GM12875 (cell line): Measurements from ENCODE around the gene ACADS.

ENCODE experiments used
- H3K4me3 ChIP-seq: one replicate; pipeline ENCODE4 v1.5.1; 2011; ENCODE audit warnings: low read depth, low read length, control low read depth
- CTCF ChIP-seq: IDR thresholded peaks from 2 replicates; pipeline ENCODE4 v1.5.1; 2011; ENCODE audit warnings: low read depth, mild to moderate bottlenecking, control low read depth, inconsistent platforms, low read length, moderate library complexity, borderline replicate concordance; ENCODE audit not compliant: insufficient read depth

The ACADS gene

GRCh38 chr12:120690978-120691377, 34.6 kb upstream of the ACADS start:
- TF ChIP-seq CTCF: no peak
- no peak overlapping the region for H3K4me3 ChIP-seq

DNA sequence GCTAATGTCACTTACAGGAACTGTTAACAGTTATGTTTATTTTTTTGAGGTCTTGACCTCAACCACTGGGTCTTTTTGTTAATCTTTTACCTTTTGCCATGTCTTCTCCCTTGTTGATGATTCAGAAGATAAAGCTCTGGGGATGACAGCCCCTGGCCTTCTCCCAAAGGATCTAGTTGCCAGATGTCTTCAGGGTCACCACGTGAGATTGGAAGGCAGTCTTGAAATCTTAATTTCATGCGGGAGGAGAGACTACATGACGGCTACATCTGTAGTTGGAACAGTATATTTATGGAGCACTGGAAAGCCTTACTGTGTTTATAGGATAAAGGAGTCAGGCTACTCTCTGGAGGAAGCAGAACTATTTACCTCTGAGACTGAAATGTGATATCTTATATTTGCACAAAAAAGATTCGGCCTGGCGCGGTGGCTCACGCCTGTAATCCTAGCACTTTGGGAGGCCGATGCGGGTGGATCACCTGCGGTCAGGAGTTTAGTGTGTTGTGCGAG, 33.0 kb upstream of the ACADS start:
- TF ChIP-seq CTCF: no peak

GRCh38 chr12:120693848-120694247, 31.8 kb upstream of the ACADS start:
- H3K4me3 ChIP-seq: no peak overlapping the region
- no peak for TF ChIP-seq CTCF

More for the DNA sequence above, 33.0 kb upstream of the ACADS start:
- no peak overlapping the region for H3K4me3 ChIP-seq

DNA sequence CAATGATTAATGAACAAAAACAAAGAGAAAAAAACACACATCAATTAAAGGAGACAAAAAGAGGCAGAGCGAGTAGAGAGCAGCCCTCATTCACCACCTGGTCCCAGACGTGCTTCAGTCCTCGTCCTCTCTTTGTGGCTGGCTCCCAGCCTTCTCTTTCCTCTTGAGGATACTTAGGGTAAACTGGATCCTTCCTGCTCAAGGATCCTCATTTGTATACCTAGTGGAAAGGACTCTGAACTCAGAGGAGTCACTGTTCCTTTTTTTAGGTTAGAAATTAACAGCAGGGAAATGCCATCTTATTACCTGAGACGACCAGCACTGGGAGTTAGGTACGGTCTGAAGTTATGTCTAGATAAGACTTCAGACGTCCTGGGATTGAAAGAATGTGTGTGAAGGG, 29.0 kb upstream of the ACADS start:
- H3K4me3 ChIP-seq: no peak overlapping the region
- no peak for TF ChIP-seq CTCF

DNA sequence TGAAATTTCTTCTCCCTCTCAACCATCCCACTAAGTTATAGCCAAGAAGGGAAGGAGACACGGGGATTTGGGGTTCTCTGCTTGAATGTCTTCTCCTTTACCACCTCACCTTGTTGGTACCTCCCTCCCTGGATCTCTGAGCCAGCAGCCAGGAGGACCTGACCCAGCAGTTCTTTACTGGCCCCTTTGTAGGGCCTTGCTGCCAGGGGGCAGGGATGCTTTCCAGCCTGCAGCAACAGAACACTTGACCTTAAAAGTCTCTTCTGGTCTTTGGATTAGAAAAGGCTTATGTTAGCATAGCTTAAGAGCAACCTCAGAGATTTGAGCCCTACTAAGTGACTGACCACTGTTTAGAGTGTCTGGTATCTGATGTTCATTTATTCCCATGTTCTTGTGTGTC, 28.3 kb upstream of the ACADS start:
- TF ChIP-seq CTCF: no peak
- H3K4me3 ChIP-seq: no peak overlapping the region

- H3K4me3 ChIP-seq: no peak overlapping the region
- no peak for TF ChIP-seq CTCF
Observed at GRCh38 chr12:120698665-120699064, 27.0 kb upstream of the ACADS start.

DNA sequence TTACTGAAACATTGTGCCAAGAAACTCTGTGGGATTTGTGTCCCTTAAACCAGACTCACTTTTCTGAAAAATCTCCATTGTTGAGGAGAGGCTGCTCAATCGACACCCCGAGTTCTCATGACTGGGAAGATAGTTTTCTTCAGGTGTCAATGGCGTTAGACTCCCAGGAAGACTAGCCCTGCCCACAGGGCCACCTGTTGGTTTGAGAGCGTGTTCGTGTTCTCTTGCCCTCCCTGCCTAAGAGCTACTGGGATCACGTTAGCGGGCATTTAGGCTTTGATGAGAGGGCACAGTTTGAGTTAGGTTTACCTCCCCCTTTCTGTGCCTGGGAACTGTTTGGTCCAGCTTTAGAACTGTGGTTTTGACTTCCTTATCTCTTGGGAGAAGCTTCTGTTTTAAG, 26.1 kb upstream of the ACADS start:
- no peak overlapping the region for H3K4me3 ChIP-seq
- TF ChIP-seq CTCF: no peak
